Thyroid gland (tissue), 4 donors: ENCODE measurements around the gene DCAKD. TPM values are rescaled to one million over a fixed set of nuclear protein-coding genes. Genes with fewer than 3 reads are reported as not detected.

Source experiments
- DNase-seq, 2 donors: peaks; one replicate each; pipeline ENCODE4 v3.0.0-alpha.2; 2019
- H3K27ac ChIP-seq, 3 donors: fragments of 200-600 bp; sonication (generic); 1 replicate in 2 of 3; 2 replicates in 1 of 3; pipeline ENCODE4 v1.5.1; 2016 to 2019; ENCODE audit warnings: mild to moderate bottlenecking in 1 of 3, moderate library complexity in 1 of 3
- H3K27me3 ChIP-seq: fragments of 200-600 bp; sonication (generic); one replicate; pipeline ENCODE4 v1.5.1; 2019
- H3K36me3 ChIP-seq, 2 donors: fragments of 200-600 bp; sonication (generic); one replicate each; pipeline ENCODE4 v1.5.1; 2016 to 2019
- H3K4me1 ChIP-seq, 2 donors: fragments of 200-600 bp; sonication (generic); one replicate each; pipeline ENCODE4 v1.5.1; 2017 to 2019
- H3K4me3 ChIP-seq, 3 donors: fragments of 200-600 bp; sonication (generic); replicated peaks in 1 of 3; 1 replicate in 2 of 3; 2 replicates in 1 of 3; pipeline ENCODE4 v1.5.1; 2016; ENCODE audit warnings: mild to moderate bottlenecking in 1 of 3
- H3K9me3 ChIP-seq: fragments of 200-600 bp; sonication (generic); one replicate; pipeline ENCODE4 v1.5.1; 2017
- POLR2A ChIP-seq, 2 donors: fragments of 450-650 bp; IDR thresholded peaks; one replicate each; pipeline ENCODE4 v1.6.1; 2017; ENCODE audit warnings: antibody characterized with exemption in 2 of 2, mild to moderate bottlenecking in 2 of 2, moderate library complexity in 1 of 2
- WGBS, 2 donors: methylation state at CpG; one replicate each; pipeline ENCODE4 v1.1.5; 2017; 5-methylcytosine and 5-hydroxymethylcytosine counted together
- intact Hi-C: fragments of 100-400 bp; cut with DNase I; formaldehyde crosslinking; loops from one replicate; pipeline ENCODE4 v1.15.1; 2023
- total RNA-seq, 4 donors: library from RNA; depleted of rRNA; stranded (reverse); fragments of >200 nt; gene quantifications; one replicate each; pipeline ENCODE4 v1.2.3, GENCODE V29; 2016
- TF ChIP-seq, protein P1 (sequence below), 6 experiments: fragments of 200-600 bp in 3 of 6; fragments of 450-650 bp in 3 of 6; sonication (generic) in 3 of 6; IDR thresholded peaks; one replicate each; pipeline ENCODE4 v1.5.1; 2016 to 2019; ENCODE audit warnings: antibody characterized with exemption in 6 of 6, mild to moderate bottlenecking in 2 of 6, inconsistent platforms in 1 of 6, moderate library complexity in 1 of 6

Gene DCAKD
- total RNA-seq, 4 donors from 2014 or later: 53.5 to 102 (median 72.9) TPM

DNA sequence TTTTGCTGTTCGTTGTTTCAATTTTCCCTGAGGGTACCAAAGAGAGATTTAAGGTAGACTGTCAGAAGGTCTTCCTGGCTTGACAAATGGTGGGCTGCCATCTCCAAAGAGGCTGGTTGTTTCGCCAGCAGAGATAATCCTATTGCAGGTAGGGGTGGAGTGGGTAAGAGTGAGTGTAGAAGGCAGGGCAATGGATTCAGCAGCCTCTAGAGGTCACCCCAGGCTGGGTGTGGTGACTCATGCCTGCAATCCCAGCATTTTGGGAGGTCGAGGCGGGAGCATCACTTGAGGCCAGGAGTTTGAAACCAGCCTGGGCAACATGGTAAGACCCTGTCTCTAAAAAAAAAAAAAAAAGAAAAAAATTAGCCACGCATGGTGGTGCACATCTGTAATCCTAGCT, 34.6 kb downstream of the DCAKD start:
- Histone ChIP-seq H3K4me3 (no peak overlapping the region), H3K4me1 (peaks cover 28 to 35% of the 10 kb centered on the region in 2 donors), H3K36me3 (no peaks in the 10 kb centered on the region), H3K27me3 (no peaks in the 10 kb centered on the region), H3K27ac (no peak overlapping the region), H3K9me3 (no peaks in the 10 kb centered on the region)
- TF ChIP-seq POLR2A (IDR thresholded peaks at IDR 0.05): no peak
- TF ChIP-seq, protein P1, sequence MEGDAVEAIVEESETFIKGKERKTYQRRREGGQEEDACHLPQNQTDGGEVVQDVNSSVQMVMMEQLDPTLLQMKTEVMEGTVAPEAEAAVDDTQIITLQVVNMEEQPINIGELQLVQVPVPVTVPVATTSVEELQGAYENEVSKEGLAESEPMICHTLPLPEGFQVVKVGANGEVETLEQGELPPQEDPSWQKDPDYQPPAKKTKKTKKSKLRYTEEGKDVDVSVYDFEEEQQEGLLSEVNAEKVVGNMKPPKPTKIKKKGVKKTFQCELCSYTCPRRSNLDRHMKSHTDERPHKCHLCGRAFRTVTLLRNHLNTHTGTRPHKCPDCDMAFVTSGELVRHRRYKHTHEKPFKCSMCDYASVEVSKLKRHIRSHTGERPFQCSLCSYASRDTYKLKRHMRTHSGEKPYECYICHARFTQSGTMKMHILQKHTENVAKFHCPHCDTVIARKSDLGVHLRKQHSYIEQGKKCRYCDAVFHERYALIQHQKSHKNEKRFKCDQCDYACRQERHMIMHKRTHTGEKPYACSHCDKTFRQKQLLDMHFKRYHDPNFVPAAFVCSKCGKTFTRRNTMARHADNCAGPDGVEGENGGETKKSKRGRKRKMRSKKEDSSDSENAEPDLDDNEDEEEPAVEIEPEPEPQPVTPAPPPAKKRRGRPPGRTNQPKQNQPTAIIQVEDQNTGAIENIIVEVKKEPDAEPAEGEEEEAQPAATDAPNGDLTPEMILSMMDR (IDR thresholded peaks at IDR 0.05): peak in 2 of 6 experiments; percentile 9 to 10
- DNase-seq: no peak
- WGBS, 2 donors: 81% methylated on average over 5 of the region's 5 CpGs
- intact Hi-C loops: no loop called here

GRCh38 chr17:45016237-45016636, 35.2 kb downstream of the DCAKD start:
- intact Hi-C loops: no loop called here
- Histone ChIP-seq H3K4me3 (no peak overlapping the region), H3K27me3 (no peaks in the 10 kb centered on the region), H3K27ac (no peak overlapping the region), H3K4me1 (peaks cover 23 to 29% of the 10 kb centered on the region in 2 donors), H3K9me3 (no peaks in the 10 kb centered on the region), H3K36me3 (no peaks in the 10 kb centered on the region)
- DNase-seq: no peak
- TF ChIP-seq POLR2A (IDR thresholded peaks at IDR 0.05): no peak
- TF ChIP-seq, protein P1 (IDR thresholded peaks at IDR 0.05): no peak
- 76 to 77% methylated on average over 7 of the region's 7 CpGs for WGBS, 2 donors

DNA sequence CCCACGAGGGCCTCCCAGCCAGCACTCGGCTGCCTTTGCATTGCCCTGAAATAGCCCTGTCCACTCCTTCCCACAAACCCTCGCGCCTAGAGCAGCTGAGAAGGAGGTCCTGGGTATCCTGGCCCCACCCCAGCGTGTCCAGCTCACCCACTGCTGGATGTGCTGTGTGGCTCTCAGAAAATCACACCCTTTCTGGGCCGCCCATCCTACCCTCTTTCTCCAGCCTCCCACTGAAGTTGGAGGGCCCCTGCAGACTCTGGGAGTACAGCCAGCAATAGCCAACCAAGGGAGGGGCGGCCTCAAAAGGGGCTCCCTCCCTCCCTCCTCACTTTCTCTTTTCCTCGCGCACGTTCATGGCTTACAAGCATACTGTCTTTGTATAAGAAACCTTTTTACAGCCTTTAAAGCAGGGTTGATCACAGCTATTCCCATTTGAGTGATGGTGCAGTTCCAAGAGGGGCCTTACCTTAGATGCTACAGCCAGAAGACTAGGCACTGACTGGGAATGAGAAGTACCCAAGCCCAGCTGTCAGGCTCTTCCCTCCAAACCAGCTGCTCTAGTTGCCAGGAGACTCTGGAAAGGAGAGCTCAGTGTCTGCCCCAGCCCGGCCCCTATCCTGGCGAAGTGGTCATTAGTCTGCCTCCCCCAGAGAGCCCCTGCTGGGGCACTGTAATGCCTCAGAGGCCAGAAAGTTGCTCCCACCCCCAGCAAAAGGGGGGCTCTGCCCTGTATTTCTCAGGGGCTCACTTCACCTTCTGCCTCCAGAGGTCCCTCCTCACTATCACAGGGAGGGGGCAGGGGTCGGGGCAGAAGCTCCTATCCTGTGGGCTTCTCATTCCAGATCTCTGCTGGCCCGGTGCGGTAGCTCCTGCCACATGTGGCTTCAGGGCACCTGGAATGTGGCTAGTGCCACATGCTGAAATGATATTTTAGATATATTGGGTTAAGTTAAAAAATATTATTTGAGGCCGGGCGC, 38.1 kb downstream of the DCAKD start:
- H3K36me3 ChIP-seq: no peaks in the 10 kb centered on the region
- 73 to 76% methylated on average over 14 to 17 of the region's 17 CpGs for WGBS, 2 donors
- H3K4me1 ChIP-seq: peaks cover 0 to 3% of the 10 kb centered on the region in 2 donors
- DNase-seq: no peak
- H3K4me3 ChIP-seq: no peak overlapping the region
- no peaks in the 10 kb centered on the region for H3K27me3 ChIP-seq
- no peak for TF ChIP-seq POLR2A (IDR thresholded peaks at IDR 0.05)
- TF ChIP-seq, protein P1 (IDR thresholded peaks at IDR 0.05): no peak
- H3K9me3 ChIP-seq: no peaks in the 10 kb centered on the region
- intact Hi-C loops: no loop called here
- H3K27ac ChIP-seq: no peak overlapping the region

GRCh38 chr17:45011767-45012166, 39.7 kb downstream of the DCAKD start:
- Histone ChIP-seq H3K9me3 (no peaks in the 10 kb centered on the region), H3K36me3 (no peaks in the 10 kb centered on the region), H3K4me3 (no peak overlapping the region), H3K27me3 (no peaks in the 10 kb centered on the region), H3K27ac (no peak overlapping the region), H3K4me1 (no peaks in the 10 kb centered on the region)
- intact Hi-C loops: no loop called here
- DNase-seq: no peak
- 91 to 100% methylated on average over 1 of the region's 1 CpG for WGBS, 2 donors
- TF ChIP-seq, protein P1 (IDR thresholded peaks at IDR 0.05): no peak
- TF ChIP-seq POLR2A (IDR thresholded peaks at IDR 0.05): no peak
